Thyroid gland (tissue), 4 donors: Measurements from ENCODE around the gene DND1.
"Not testable (repeated sequence)": the region's sequence is repeated elsewhere in the genome, so short reads cannot be mapped to it uniquely, and the experiment has no call there.

Source experiments
- CTCF ChIP-seq, 6 experiments: fragments of 200-600 bp in 3 of 6; fragments of 450-650 bp in 3 of 6; sonication (generic) in 3 of 6; IDR thresholded peaks; one replicate each; pipeline ENCODE4 v1.5.1; 2016 to 2019; ENCODE audit warnings: antibody characterized with exemption in 6 of 6, mild to moderate bottlenecking in 2 of 6, inconsistent platforms in 1 of 6, moderate library complexity in 1 of 6
- POLR2A ChIP-seq, 2 donors: fragments of 450-650 bp; IDR thresholded peaks; one replicate each; pipeline ENCODE4 v1.6.1; 2017; ENCODE audit warnings: antibody characterized with exemption in 2 of 2, mild to moderate bottlenecking in 2 of 2, moderate library complexity in 1 of 2

- TF ChIP-seq CTCF, POLR2A (IDR thresholded peaks at IDR 0.05): not testable (repeated sequence)
Measured at GRCh38 chr5:140721395-140721794, 48.0 kb upstream of the DND1 start.
